Large intestine (tissue), 3 donors: Measurements from ENCODE around the gene XXYLT1. TPM values are rescaled to one million over a fixed set of nuclear protein-coding genes. Genes with fewer than 3 reads are reported as not detected.

Experiments
- DNase-seq, 2 donors: peaks; one replicate each; pipeline versions ENCODE4 v3.0.0 to v3.0.0-alpha.2; 2013
- H3K27ac ChIP-seq: one replicate; pipeline ENCODE4 v1.5.1; 2013; ENCODE audit warnings: low read length
- H3K27me3 ChIP-seq: 2 replicates; pipeline ENCODE4 v1.6.1; 2013; ENCODE audit warnings: low read length; ENCODE audit not compliant: control insufficient read depth, insufficient read depth
- H3K36me3 ChIP-seq: 2 replicates; pipeline ENCODE4 v1.6.1; 2013; ENCODE audit warnings: low read length; ENCODE audit not compliant: control insufficient read depth, insufficient read depth
- H3K4me1 ChIP-seq: one replicate; pipeline ENCODE4 v1.6.1; 2013; ENCODE audit warnings: low read length; ENCODE audit not compliant: control insufficient read depth, insufficient read depth
- H3K4me3 ChIP-seq: one replicate; pipeline ENCODE4 v1.5.1; 2013; ENCODE audit warnings: low read length
- H3K9me3 ChIP-seq: one replicate; pipeline ENCODE4 v1.6.1; 2013; ENCODE audit warnings: mild to moderate bottlenecking, low read depth, low read length, moderate library complexity; ENCODE audit not compliant: control insufficient read depth
- WGBS: methylation state at CpG from one replicate; pipeline ENCODE4 v1.1.5; 2013; ENCODE audit warnings: low lambda C conversion rate; ENCODE audit not compliant: insufficient coverage; 5-methylcytosine and 5-hydroxymethylcytosine counted together
- polyA plus RNA-seq: library from polyadenylated mRNA; unstranded; fragments of 120-200 nt; gene quantifications from one replicate; pipeline ENCODE4 v1.2.1, GENCODE V29; 2013

The XXYLT1 gene
- polyA plus RNA-seq, 1 donor = 14.0 TPM

DNA sequence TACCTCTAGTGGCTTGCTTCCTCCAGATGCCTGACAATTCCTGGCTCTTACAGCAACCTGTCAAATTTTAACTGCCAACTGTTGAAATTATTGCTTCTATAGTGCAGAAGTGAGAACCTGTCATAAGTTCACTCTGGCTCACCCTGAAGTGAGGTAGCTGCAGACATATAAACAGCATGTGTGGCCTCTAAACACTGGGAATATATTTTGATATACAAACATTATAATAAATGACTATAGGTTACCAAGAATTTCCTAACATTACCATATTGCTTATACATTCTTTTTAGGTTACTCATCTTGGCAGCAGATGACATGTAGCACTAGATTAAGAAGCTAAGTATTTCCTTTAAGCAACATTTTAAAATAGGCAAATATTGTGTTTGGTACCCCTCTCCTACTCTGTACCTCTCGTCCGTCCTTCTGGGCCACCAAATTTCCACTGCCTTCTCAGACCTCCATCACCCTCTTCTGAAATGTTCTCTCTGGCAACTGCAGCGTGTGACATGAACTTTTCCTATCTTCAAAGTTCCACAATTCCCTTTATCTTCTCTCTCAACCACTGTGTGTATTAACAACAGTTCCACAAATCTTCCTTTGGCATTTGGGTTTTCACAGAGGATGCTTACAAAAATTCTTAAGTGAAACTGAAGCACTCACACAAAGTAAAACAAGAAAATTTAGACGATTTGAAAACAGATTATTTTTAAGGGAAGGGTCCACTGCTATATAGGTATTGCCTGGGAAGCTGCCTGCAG, 15.3 kb upstream of the XXYLT1 start:
- Histone ChIP-seq H3K9me3 (no peaks in the 10 kb centered on the region), H3K27ac (no peak overlapping the region), H3K4me3 (no peak overlapping the region), H3K36me3 (peaks cover 15% of the 10 kb centered on the region), H3K27me3 (no peaks in the 10 kb centered on the region), H3K4me1 (peaks cover 17% of the 10 kb centered on the region)
- peak in 1 of 2 donors; percentile 42 for DNase-seq
- WGBS = 17% methylated on average over 2 of the region's 4 CpGs

DNA sequence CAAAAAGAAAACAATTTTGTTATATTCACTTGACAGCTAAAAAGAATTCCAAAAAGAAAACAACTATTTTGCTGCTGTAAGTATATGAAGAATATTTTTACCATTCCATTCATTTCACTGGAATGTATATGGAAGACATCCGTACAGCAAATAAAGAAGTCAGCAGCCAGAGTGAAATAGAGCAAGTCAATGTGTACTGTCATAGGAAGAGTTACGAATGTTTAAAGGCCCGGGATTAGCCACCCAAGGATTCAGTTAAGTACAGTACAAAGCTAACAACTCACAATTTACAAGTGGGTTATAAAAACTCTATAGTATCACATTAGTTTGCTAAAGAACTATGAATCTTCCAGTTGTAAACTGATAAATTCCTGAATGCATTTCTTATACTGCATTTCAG, 14.4 kb upstream of the XXYLT1 start:
- WGBS = no CpG with 5 or more reads among the region's 3 CpGs
- no peaks in the 10 kb centered on the region for H3K9me3 ChIP-seq
- peak in 1 of 2 donors; percentile 21 for DNase-seq
- H3K4me3 ChIP-seq = no peak overlapping the region
- no peaks in the 10 kb centered on the region for H3K27me3 ChIP-seq
- H3K4me1 ChIP-seq = peaks cover 17% of the 10 kb centered on the region
- peak overlapping the region; percentile 35 for H3K27ac ChIP-seq
- peaks cover 13% of the 10 kb centered on the region for H3K36me3 ChIP-seq

DNA sequence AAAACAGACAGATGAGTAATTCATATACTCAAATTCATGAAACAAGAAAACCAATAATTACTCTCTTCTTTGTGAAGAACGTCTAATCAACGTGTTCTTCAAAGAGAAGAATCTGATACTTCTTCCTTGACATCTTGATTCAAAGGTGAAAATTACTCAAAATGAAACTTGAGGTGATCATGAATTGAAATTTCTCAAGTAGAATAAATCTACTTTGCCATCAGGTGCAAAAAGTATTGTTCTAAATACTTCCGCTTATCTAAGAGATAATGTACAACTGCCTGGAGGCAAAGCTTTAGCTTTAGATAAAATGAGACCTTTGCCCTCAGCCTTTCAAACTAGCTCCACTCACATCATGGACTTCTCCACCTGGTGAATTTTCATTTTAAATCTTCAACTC, 13.9 kb upstream of the XXYLT1 start:
- H3K36me3 ChIP-seq = peaks cover 10% of the 10 kb centered on the region
- no CpG with 5 or more reads among the region's 3 CpGs for WGBS
- DNase-seq = peak in 1 of 2 donors; percentile 68

DNA sequence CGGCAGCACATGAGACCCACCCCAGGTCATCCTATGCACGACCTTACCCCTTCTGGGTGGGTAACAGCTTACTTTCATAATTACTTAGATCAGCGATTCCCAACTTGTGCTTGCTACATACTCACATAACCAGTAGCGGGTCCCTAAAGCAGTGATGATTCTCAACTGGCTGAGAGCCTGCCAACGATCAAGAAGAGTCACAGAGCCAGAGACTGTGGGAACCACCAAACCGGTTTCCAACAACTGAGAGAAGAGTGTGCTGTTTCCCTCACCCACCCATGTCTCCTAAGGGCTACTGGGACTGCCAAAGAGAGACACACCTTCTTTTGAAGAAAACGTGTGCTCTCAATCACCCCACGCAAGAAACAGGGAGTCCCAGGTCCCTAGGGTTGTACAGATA, 12.0 kb upstream of the XXYLT1 start:
- H3K9me3 ChIP-seq = no peaks in the 10 kb centered on the region
- H3K27me3 ChIP-seq = no peaks in the 10 kb centered on the region
- H3K4me1 ChIP-seq = peaks cover 17% of the 10 kb centered on the region
- no peak overlapping the region for H3K27ac ChIP-seq
- H3K36me3 ChIP-seq = peaks cover 6% of the 10 kb centered on the region
- no CpG with 5 or more reads among the region's 8 CpGs for WGBS
- H3K4me3 ChIP-seq = no peak overlapping the region
- peak in 1 of 2 donors; percentile 29 for DNase-seq

More for the DNA sequence above, 13.9 kb upstream of the XXYLT1 start:
- no peaks in the 10 kb centered on the region for H3K9me3 ChIP-seq
- H3K27ac ChIP-seq = peak overlapping the region; percentile 35
- H3K27me3 ChIP-seq = no peaks in the 10 kb centered on the region
- peaks cover 17% of the 10 kb centered on the region for H3K4me1 ChIP-seq
- no peak overlapping the region for H3K4me3 ChIP-seq

DNA sequence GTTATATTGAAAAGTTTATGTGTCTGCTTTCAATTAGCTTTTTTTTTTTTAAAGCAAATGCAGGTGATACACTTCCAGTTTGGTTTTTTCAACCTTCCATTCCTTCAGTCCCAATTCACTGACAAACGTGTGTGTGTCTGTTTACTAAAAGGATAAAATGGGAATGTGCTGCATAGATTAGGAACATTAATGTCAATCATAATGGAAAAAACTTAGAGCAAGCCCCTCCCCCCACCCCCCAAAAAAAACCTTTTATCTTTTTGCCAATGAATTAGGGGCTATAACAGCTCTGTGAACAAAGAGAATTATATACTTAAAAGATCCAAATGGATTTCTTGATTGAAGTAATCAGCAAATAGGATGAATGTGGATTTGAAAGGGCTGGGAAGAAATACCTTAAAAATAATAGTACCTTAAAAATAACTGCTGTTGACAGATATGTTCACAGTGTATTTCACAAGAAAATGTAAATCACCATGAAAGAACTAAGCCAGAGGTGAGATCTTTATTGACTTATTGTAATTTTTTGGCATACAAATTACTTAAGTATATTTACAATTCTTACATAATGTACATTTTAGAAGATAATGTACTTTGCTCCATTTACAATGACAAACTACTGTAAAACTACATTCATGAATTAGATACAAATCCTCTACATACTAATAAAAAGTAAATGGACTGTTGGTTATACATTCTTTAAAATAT, 3.5 kb upstream of the XXYLT1 start:
- WGBS = no CpG with 5 or more reads among the region's 1 CpG
- no peak overlapping the region for H3K27ac ChIP-seq
- DNase-seq = no peak
- no peaks in the 10 kb centered on the region for H3K9me3 ChIP-seq
- H3K36me3 ChIP-seq = peaks cover 8% of the 10 kb centered on the region
- H3K4me3 ChIP-seq = no peak overlapping the region
- no peaks in the 10 kb centered on the region for H3K27me3 ChIP-seq
- peaks cover 12% of the 10 kb centered on the region for H3K4me1 ChIP-seq

DNA sequence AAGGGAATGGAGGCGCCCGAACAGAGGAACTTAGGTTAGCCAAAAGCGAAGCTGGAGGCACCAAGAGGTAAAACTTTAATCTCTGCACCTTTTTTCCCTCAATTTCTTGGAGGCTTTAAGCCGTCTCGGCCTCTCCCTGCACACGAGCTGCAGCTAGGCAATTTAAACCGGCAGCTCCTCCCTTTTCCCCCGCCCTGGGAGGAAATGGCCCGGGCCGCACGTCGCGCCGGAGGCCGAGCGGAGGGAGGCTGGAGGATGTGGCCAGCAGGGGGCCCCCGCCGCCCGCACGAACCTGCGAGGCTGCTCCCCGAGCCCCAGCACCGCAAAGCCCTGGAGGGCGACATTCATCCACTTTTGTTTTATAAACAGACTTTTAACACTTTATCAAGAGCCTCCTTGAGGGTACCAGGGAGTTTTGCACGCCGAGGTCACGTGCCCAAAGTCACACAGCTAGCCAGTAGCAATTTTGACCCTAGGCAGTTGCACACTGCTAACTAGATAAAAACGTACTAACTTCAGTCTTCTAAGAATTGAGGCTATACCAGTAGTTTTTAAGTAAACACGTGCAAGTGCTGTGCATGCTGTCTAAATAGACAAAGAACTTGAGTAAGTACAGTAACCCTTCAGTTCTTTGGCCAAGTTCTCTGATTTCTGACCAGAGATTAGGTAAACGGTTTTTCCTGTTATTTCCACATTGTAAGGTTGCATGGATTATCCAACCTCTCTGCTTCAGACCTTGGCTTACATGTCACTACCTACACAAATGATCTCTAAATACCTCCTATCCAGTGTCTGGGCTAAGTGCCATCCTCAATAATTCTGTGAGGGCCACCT, 668 bp upstream of the XXYLT1 start:
- WGBS = 0% methylated on average over 2 of the region's 30 CpGs

DNA sequence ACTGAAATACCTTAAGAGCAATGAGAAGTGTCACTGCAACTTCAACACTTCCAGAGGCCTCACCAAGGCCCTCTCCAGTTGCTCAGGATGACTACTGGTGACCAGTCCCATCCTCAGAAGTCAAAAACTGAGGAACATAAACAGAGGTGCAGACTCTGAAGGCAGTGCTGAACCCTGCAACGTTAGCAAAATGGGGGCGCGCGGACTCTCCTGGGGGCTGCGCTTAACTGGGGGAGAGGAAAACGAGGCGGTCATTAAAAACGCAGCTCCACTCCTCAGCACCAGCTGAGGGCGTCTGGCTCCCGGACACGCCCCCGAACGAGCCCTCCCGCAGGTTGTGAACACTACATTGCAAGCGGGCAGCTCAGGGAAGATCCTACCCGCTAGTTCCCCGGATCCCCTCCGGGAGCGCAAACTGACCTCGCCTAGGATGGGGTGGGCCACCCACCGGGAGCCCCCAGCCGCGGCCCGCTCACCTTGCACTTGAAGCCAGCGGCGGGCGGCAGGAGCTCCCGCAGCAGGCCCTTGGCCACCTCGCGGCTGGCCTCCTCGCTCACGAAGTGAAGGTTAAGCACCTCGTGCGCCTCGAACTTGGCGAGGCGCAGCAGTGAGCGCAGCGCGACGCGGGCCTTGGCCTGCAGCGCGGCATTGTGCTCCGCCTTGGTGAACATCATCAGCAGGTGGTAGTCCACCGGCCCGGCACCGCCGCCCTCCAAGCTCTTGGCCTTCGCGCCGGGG, 711 bp downstream of the XXYLT1 start:
- H3K36me3 ChIP-seq = peaks cover 3% of the 10 kb centered on the region
- DNase-seq = no peak
- no CpG with 5 or more reads among the region's 52 CpGs for WGBS

More for the DNA sequence above, 668 bp upstream of the XXYLT1 start:
- Histone ChIP-seq H3K27me3 (no peaks in the 10 kb centered on the region), H3K4me1 (peaks cover 12% of the 10 kb centered on the region), H3K36me3 (peaks cover under 1% of the 10 kb centered on the region), H3K9me3 (no peaks in the 10 kb centered on the region), H3K4me3 (peak overlapping the region; percentile 79), H3K27ac (peak overlapping the region; percentile 77)
- peak; percentile 88 to 91 for DNase-seq

DNA sequence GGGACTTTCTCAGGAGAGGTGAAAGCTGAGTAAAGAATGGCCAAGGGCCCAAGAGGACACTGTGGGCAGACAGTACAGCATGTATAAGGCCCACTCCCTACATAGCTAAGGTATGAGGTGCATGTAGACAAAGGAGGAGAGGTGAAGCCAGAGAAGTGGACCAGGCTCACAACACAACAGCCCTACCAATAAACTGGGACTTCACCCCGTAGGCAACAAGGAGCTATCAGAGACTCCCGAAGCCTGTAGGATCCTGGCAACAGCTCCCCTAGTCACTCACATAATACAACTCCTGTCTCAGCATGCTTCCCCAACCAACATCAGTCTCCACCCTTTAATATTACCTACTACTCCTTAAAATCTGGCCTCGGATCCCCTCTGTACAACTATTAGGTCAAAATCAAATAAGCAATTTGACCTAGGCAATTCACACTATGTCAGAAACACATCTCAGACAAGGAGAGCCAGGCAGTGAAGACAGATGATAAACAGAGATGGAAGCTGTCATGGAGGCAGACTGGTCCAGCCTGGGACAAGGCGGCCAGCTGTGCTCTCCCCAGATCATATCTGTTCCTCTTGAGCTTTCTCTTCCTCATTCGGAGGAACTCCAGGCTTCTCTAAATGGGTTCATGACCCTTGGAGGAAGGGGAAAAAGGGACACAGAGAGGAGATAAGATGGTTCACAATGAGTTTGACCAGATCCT, 1.4 kb downstream of the XXYLT1 start:
- Histone ChIP-seq H3K4me1 (peaks cover 12% of the 10 kb centered on the region), H3K9me3 (no peaks in the 10 kb centered on the region), H3K27ac (no peak overlapping the region), H3K36me3 (peaks cover 3% of the 10 kb centered on the region), H3K27me3 (no peaks in the 10 kb centered on the region), H3K4me3 (peak overlapping the region; percentile 79)
- no CpG with 5 or more reads among the region's 5 CpGs for WGBS
- peak in 1 of 2 donors; percentile 10 for DNase-seq

More for the DNA sequence above, 711 bp downstream of the XXYLT1 start:
- Histone ChIP-seq H3K4me3 (peak overlapping the region; percentile 79), H3K9me3 (no peaks in the 10 kb centered on the region), H3K4me1 (peaks cover 12% of the 10 kb centered on the region), H3K27me3 (no peaks in the 10 kb centered on the region), H3K27ac (peak overlapping the region; percentile 21)

DNA sequence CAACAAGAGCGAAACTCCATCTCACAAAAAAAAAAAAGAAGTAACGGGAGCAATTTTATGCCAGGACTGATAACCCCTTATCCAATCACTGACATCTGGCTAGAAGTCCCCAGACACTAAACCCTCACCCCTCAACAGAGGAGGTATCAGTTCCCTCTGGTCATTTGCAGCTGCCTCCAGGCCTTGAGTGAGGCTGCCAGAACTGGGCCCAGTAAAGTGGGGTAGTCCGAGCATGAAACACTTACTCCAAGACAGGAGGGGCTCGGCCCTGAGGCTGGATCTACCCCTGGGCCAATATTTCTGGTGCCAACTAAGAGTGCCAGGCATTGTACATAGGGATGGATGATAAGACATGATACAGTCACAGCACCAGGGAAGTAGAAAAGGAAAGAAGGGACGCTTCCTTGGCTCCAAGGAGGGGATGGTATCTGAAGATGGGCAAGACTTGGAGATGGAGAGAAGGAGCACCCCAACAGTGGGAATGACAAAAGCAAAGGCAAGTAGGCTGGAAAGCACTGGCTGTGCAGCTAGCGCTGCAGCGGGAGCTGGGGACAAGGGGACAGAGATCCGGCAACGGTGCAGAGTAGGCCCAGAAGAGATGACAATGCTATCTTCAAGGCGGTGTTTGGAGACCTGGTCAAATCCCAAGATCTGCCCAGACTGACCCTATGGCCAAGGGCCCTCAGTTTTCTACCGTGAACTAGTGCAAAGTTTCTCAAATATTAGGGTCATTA, 2.2 kb downstream of the XXYLT1 start:
- H3K9me3 ChIP-seq = no peaks in the 10 kb centered on the region
- H3K36me3 ChIP-seq = peaks cover 3% of the 10 kb centered on the region
- no peaks in the 10 kb centered on the region for H3K27me3 ChIP-seq
- peaks cover 12% of the 10 kb centered on the region for H3K4me1 ChIP-seq
- no peak for DNase-seq
- no peak overlapping the region for H3K4me3 ChIP-seq
- WGBS = no CpG with 5 or more reads among the region's 11 CpGs
- no peak overlapping the region for H3K27ac ChIP-seq
